ENCODE data around the gene PAIP2.
"Not testable (repeated sequence)": the region's sequence is repeated elsewhere in the genome, so short reads cannot be mapped to it uniquely, and the experiment has no call there.

Gene PAIP2

GRCh38 chr5:139378101-139378825, 36.6 kb downstream of the PAIP2 start:
- DNase-seq (ENCODE audit: low read depth in 2 of 2) = no peak

GRCh38 chr5:139378941-139379361, 37.3 kb downstream of the PAIP2 start:
- DNase-seq (ENCODE audit: low read depth in 2 of 2) = no peak

GRCh38 chr5:139379626-139380449, 38.2 kb downstream of the PAIP2 start:
- DNase-seq (ENCODE audit: low read depth in 2 of 2) = no peak

- DNase-seq (ENCODE audit: low read depth in 2 of 2) = no peak
Measured at GRCh38 chr5:139381837-139382761, 40.4 kb downstream of the PAIP2 start.

GRCh38 chr5:139382807-139383206, 41.2 kb downstream of the PAIP2 start:
- no peak for DNase-seq (ENCODE audit: low read depth in 2 of 2)

GRCh38 chr5:139383275-139383992, 41.8 kb downstream of the PAIP2 start, which contains the start of gene SLC23A1:
SLC23A1 (minus strand) TSS chr5:139383297; CDS start chr5:139383253, 44 bp downstream.
- DNase-seq (ENCODE audit: low read depth in 2 of 2) = no peak

GRCh38 chr5:139383993-139384590, 42.4 kb downstream of the PAIP2 start:
- DNase-seq (ENCODE audit: low read depth in 2 of 2) = no peak

GRCh38 chr5:139384591-139385051, 43.0 kb downstream of the PAIP2 start:
- DNase-seq (ENCODE audit: low read depth in 2 of 2) = no peak

- no peak for DNase-seq (ENCODE audit: low read depth in 2 of 2)
Measured at GRCh38 chr5:139385061-139386049, 43.7 kb downstream of the PAIP2 start.

- no peak for DNase-seq (ENCODE audit: low read depth in 2 of 2)
Measured at GRCh38 chr5:139386050-139386438, 44.4 kb downstream of the PAIP2 start.

GRCh38 chr5:139386956-139387355, 45.3 kb downstream of the PAIP2 start:
- DNase-seq (ENCODE audit: low read depth in 2 of 2) = not testable (repeated sequence)

GRCh38 chr5:139387611-139388197, 46.0 kb downstream of the PAIP2 start:
- no peak for DNase-seq (ENCODE audit: low read depth in 2 of 2)

GRCh38 chr5:139388198-139388821, 46.7 kb downstream of the PAIP2 start:
- DNase-seq (ENCODE audit: low read depth in 2 of 2) = no peak

GRCh38 chr5:139389701-139390638, 48.3 kb downstream of the PAIP2 start, which contains the start of gene MZB1:
MZB1 (minus strand) TSS chr5:139389913; CDS start chr5:139389856, 57 bp downstream.
- DNase-seq (ENCODE audit: low read depth in 2 of 2) = no peak

- no peak for DNase-seq (ENCODE audit: low read depth in 2 of 2)
Measured at GRCh38 chr5:139390639-139391569, 49.2 kb downstream of the PAIP2 start.

Data from fibroblast of skin of left biceps (primary cell).